GM11168 (cell line): ENCODE data around the gene EAF2.

ENCODE experiments used
- in situ Hi-C: fragments of 300-500 bp; cut with MboI; formaldehyde crosslinking; loops from one replicate; pipeline ENCODE4 v1.12.0; 2022; ENCODE audit warnings: low sequenced_read_pairs; ENCODE audit not compliant: unreplicated experiment

EAF2 gene

DNA sequence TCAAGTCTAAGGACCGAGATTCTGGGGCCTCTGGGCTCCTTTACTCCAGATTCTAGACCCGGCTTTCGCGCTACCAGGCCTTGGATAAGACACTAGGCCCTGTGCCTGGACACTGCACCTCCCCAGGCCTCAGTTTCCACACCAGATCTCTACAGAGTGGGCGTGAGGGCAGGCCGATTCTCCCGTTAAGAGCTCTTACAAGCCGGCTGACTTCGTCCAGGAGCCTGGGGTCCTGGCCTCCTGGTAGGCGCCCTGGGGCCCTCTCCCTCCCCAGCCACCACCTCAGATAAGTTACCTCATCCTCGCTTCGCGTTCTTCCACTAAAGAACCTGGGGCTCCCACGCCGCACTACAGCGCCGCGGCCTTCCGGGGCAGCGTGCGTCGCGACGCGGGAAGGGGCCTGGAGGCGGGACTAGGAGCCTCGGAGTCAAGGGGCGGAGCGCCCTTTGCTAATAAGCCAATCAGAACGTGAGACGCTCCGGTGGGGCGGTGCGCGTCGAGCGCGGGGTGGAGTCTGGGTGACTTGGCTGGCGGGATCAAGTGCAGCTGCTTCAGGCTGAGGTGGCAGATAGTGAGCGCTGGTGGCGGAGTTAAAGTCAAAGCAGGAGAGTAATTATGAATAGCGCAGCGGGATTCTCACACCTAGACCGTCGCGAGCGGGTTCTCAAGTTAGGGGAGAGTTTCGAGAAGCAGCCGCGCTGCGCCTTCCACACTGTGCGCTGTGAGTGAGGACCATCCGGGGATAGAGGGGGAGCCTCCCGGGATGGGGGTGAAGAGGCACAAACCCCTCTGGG is at the start of gene EAF2, which contains the start of gene IQCB1:
TSS of gene EAF2 (plus strand) at position 539 of the 794 bp plus-strand sequence. CDS start at position 616, 77 bp downstream.
TSS of gene IQCB1 (minus strand) at position 390 of the 794 bp plus-strand sequence. CDS start 6,100 bp downstream, outside the sequence.
- in situ Hi-C loops = no loop called here

DNA sequence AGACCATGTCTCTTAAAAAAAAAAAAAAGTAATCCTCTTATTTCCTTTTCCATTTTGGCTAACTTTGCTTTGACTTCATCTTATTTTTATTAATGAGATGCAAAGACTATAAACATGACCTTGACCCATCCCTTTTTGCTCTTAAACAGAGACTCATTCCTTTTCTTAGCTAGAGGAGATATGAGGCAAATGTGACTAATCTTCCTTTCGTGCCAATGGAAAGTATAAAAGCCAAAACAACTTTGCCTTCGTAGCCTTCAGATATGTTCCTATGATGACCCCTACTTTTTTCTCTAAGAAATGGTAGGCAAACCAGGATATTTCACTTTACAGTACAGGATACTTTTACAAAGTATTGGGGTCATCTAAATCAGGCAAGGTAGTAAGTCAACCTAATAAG is 48.5 kb upstream of the EAF2 start:
- in situ Hi-C loops = no loop called here

DNA sequence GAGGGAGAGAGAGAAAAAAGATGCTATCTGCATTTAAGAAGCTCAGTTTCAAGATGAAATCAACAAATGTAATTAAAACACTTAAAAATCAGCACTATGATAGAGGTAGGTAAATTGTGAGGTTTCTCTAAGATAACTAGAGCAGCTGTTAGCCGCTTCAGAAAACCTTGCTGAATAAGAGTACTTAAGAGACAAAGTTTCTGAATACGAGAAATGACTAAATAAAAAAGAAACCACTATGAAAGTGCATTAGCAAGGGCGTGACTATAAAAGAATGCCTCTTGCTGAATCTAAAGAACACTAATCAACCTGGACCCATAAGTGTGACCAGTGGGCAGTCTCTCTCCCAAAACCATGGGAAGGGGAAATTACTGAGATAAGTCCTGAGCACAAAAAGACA is 41.9 kb upstream of the EAF2 start:
- in situ Hi-C loops = no loop called here

DNA sequence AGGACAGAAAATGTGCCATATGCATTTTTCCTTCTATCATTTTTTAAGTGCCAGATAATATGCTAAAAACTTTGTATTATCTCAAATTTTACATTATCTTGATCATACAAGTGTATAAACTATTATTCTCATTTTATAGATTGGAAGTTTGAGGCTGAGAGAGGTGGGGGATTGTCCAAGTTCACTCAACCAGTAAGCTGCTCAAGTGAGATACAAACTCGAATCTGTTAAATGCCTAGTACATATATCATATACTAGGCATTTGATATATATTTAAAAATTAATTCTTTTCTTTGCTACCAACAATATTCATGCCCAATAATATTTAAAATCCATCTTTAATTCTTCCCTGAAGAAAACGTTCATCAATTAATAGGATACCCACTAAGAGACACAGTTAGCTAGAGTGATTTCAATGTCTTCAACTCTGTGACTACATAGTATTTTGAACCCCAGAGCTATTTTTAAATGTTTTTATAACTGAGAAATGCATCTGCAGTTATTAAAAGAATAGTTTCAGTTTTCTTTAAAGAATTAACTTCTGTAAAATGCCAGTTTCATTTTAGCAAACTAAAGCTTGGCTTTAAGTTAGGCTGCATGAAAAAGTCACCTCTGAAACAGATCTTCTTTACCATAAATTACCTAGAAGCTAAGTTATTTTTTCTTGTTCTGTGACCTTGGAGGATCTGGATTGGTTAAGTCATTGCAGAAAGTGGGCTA is 40.6 kb upstream of the EAF2 start:
- in situ Hi-C loops = no loop called here

DNA sequence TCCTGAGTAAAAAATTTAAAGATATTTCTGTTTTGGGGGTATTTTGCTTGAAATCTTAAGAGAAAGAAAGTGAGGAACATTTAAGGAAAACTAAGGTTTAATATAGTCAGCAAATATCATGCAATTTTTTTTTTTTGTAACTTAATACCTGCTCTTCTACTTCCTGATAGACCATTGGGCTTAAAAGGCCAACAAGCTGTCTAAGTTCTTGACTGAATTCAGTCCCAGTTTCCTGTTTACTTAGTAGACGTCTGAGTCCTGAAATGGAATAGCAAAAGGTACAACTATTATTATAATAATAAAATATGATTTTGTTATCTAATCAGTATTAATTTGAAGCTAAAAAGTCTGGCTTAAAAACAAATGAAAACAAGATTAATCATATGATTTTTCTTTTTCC is 38.0 kb upstream of the EAF2 start:
- in situ Hi-C loops = no loop called here

DNA sequence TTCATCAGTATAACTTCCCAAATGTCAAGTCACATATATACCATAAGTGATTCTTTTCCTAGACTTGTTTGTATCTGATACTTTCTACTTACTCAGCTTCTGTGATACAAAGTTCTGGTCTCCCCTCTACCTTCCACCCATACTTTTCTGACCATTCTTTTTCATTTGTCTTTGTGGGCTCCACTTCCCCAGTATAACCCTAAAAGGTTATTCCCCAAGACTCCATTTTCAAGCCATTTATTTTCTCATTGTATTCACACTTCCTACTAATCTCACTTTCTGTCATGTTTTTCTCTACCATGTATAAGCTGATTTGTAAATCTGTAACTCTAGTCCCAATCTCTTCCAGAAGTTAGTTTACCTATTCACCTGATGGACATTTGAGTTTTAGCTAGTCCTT is 34.1 kb upstream of the EAF2 start:
- in situ Hi-C loops = no loop called here

DNA sequence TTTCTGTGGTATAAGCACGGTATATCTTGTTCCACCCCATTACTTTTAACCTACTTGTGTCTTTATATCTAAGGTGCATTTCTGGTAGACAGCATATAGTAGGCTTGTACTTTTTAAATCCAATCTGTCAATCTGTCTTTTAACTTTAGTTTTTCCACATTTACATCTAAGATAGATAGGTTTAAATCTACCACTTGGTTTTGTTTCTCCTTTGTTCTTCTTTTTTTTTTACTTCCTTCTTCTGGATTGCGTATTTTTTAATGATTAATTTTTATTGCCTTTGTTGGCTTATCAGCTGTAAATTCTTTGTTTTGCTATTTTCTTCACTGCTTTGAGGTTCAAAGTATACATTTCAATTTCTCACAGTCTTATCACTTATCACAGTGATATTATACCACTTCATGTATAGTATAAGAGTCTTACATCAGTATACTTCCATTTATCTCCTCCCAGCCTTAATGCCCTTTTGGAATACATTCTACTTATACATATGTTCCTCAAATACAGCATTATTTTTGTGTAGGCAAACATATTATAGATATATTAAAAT is 31.2 kb upstream of the EAF2 start:
- in situ Hi-C loops = no loop called here

DNA sequence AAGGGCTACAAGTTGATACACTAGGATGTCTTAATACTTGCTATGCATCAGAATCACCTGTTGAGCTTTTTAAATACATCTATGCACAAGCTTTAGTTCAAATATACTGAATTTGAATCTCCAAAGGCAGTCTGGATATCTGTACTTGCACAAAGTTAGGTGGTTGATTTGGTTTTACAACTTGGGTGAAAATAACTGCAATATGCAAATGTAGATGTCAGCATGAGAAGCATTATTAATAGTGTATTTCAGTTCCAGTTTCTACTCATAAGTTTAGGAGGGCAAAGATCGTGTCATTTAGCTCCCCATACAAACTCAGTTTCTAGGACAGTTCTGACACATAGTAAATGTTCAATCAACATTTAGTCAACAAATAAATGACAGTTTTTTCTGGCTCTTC is 25.8 kb upstream of the EAF2 start:
- in situ Hi-C loops = no loop called here

DNA sequence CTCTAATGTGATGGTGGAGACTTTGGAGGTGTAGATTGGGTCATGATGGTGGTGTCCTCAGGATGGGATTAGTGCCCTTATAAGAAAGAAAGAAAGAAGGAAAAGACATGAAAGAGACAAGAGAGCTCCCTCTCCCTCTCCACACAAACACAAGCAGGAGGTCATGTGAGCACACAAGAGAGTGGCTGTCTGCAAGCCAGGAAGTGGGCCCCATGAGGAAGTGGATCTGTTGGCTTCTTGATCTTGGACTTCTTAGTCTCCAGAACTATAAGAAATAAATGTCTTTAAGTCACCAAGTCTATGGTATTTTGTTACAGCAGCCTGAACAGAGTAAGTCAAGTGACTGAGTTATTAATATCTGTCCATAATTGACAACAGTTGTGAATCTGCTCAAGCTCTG is 17.3 kb upstream of the EAF2 start:
- in situ Hi-C loops = no loop called here

DNA sequence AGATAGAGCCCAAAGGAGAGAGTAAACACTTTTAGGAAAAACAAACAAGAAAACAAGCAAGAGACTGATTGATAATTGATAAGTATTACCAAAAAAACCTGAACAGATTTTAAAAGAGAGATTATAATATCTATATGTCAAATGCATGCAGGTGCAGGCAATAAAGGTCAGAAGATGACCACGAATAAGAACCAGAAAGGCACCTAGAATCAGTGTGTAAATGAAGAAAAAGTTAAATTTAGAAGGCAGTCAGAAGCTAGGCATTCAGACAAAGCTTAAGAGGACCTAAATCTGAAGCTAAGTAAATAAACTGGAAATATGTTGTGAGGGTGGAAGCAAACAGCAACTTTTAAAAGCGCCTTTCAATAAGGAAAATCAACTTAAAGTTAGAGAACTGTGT is 16.4 kb upstream of the EAF2 start:
- in situ Hi-C loops = no loop called here

DNA sequence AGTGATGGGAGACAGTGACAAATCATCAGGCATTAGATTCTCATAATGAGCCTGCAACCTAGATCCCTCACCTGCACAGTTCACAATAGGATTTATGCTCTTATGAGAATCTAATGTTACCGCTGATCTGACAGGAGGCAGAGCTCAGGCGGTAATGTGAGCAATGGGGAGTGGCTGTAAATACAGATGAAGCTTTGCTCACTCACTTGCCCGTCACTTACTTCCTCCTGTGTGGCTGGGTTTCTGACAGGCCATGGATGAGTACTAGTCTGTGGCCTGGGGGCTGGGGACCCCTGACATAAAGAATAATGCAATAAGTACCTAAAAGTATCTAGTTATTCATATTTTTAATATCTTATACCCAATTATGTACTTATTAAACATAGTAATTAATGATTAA is 15.8 kb upstream of the EAF2 start:
- in situ Hi-C loops = no loop called here

DNA sequence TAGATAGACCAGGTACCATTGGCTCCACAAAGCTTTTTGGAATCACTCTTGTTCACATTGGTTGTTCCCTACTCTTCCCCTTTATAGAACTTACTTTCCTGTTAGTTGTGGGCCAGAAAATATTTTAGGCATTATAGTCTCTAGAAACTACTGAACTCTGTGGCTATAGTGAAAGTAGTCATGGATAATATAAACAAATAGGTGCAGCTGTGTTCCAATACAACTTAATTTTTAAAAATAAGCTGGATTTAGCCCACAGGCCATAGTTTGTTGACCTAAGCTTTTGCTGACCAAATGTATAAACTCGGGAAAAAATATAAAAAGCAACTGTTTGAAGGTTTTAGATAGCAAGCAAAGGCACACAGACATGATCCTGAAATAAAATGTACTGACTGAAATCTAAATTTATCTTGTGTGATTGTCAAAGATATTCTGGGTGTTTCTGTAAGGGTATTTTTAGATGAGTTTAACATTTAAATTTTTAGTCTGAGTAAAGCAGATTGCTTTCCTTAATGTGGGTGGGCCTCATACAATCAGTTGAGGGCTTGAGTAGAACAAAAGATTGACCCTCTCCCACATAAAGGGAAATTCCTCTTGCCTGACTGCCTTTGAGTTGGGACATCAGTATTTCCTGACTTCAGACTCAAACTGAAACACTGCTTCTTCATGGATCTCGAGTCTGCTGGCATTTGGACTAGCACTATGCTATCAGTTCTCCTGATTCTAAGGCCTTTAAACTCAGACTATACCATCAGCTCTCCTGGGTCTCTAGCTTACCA is 13.4 kb upstream of the EAF2 start:
- in situ Hi-C loops = no loop called here

DNA sequence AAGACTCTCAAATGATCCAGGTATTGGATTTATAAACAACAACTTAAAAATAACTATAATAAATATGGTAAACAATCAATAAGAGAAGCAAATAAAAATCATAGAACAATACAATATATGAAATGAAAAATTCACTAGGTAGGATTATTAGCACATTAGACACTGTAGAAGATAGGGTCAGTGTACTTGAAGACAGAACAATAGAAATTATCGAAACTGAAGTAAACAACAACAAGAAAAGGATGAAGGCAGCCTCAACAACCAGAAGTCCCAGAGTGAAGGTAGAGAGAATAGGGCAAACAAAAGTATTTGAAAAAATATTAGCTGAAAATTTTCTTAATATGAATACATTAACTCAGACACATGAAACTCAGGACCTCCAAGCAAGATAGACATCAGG is 12.0 kb upstream of the EAF2 start:
- in situ Hi-C loops = no loop called here

DNA sequence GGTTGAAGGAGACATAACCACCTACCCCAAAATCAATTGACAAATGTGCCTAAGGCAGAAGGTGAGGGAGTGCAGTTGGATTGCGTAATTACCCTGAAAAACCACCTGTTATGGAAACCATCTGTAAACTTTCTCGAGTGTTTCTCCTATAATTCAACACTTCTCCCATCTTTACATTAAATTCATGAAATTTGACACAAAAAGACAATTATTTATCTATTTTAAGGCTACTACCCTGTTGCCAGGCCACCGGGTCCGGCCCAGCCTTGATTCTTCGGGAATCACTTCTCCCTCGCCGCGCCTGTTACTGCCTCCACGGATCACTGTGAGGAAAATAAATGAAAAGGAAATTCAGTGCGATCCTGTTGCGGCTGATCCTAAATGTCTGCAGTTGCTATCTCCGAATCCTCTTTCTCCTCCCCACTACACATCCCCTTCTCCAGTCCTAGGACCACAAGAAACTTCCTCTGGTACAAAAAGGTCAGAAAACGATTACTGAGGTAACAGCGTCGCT is 795 bp upstream of the EAF2 start:
- in situ Hi-C loops = no loop called here

DNA sequence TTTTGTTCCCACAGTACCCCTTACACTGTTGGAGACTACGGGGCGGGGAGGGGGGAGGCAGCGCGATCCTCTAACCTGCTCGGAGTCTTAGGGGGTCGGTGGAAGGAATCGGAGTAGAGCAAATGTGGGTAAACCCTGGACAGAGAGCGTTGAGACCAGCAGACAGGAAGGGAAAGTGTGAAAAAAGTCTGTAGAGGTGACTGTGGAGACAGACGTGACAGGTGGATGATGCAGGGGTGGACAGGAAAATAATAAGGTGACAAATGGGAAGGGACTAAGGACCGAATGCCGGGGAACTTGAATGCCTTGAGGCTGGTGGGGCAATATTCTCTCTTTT is 424 bp downstream of the EAF2 start:
- in situ Hi-C loops = no loop called here

DNA sequence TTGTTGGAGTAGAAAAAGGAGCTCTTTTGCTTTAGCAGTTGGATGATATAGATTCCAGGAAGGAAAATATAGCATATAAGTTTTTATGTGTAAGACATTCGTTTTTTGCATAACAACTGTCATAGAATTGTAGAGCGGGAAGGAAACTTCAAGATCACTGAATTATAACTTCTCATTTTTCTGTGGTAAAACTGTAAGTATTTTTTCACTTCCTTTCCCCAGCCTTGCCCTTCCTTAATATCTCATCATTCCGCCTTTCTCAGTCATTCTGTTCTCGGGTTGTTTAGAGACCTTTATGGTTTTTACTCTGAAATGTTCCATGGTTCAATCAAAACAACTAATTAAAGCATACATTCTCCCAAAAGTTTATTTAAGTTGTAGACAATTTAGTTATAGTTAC is 1.1 kb downstream of the EAF2 start:
- in situ Hi-C loops = no loop called here

DNA sequence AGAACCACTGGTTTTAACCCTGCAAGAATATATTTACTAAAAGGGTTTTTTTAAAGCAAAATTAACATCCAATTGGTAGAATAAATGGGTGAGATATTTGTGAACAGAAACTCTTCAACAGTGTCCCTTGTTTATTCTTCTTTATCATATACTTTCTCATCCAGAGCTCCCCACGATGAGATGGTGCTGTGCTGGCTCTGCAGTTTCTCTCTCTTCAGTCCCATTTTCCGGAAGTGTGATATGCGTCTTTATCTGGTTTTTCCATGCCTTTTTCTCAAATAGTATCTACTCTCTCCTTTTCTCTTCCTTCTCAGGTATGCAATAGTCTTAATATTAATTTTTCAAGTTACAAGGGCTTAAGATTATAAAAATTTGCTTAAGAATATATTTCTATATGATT is 1.5 kb downstream of the EAF2 start:
- in situ Hi-C loops = no loop called here

DNA sequence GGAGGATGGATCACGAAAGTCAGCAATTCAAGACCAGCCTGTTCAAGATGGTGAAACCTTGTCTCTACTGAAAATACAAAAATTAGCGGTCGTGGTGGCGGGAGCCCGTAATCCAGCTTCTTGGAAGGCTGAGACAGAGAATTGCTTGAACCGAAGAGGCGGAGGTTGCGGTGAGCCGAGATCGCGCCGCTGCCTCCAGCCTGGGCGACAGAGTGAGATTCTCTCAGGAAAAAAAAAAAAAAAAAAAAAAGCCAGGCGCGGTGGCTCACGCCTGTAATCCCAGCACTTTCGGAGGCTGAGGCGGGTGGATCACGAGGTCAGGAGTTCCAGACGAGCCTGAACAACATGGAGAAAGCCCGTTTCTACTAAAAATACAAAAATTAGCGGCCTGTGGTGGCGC is 5.0 kb downstream of the EAF2 start:
- in situ Hi-C loops = no loop called here

DNA sequence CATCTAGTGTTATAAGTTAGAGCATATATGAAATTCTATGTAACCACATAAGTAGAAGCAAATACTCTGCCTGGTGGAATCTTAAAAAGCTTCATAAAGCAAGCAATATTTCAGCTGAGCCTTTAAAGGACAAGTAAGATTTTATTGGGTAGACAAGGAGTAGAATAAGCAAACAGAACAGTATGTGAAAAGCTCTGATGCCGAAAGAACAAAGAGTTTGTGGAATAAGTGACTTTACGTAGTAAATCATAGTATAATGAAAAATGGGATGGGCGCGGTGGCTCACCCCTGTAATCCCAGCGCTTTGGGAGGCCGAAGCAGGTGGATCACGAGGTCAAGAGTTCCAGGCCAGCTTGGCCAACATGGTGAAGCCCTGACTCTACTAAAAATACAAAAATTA is 9.9 kb downstream of the EAF2 start:
- in situ Hi-C loops = no loop called here

DNA sequence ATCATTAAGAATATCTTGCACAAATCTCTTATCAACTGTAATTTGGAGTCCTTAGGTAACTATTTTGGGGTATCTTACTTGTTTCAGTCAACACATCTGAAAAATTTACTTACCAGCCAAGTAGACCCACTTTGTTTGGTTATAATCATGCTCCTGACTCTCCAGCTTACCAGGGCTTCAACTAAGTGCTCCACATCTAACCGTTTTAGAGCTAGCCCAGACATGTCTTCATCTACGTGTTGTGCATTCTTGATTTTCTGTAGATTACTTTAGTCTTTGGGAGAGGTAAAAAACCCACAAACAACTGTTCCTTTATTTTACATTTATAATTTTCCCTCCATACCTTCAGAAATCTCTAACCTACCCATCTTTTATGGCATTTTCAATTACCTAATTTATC is 17.2 kb downstream of the EAF2 start:
- in situ Hi-C loops = no loop called here

DNA sequence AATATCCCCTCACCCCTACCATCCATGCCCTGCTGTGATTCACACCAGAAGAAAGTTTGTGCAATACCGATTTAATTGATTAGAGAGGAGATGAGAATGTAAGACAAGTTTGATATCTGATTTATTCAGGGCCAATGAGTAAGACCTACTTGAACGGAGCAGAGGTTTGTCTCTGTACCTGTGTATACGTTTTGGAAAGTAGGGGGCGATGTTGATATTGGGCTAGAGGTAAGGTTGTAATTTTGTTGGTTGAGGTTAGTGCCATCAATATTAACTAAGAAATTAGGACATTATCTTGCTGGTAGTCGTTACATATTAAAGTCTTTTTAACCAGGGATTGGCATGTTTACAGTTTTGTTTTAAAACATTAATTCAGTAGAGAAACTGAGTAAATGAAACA is 20.5 kb downstream of the EAF2 start:
- in situ Hi-C loops = no loop called here
